Renal cortex interstitium (tissue), 11 donors: Measurements from ENCODE around the gene WDR19. TPM values are rescaled to one million over a fixed set of nuclear protein-coding genes. Genes with fewer than 3 reads are reported as not detected.
"Not testable (repeated sequence)": the region's sequence is repeated elsewhere in the genome, so short reads cannot be mapped to it uniquely, and the experiment has no call there.

Source experiments
- DNase-seq, 11 donors: peaks; one replicate each; pipeline ENCODE4 v3.0.0-alpha.2; 2013; ENCODE audit warnings: low read depth in 9 of 11, low spot score in 4 of 11; ENCODE audit errors: extremely low read depth in 1 of 11
- polyA plus RNA-seq, 3 donors: library from polyadenylated mRNA; unstranded; fragments of 120-200 nt; gene quantifications; one replicate each; pipeline ENCODE4 v1.2.1, GENCODE V29; 2013; ENCODE audit not compliant: insufficient read length in 3 of 3

Gene WDR19
- polyA plus RNA-seq, 3 donors, result 80.1 to 101 (median 98.2) TPM

DNA sequence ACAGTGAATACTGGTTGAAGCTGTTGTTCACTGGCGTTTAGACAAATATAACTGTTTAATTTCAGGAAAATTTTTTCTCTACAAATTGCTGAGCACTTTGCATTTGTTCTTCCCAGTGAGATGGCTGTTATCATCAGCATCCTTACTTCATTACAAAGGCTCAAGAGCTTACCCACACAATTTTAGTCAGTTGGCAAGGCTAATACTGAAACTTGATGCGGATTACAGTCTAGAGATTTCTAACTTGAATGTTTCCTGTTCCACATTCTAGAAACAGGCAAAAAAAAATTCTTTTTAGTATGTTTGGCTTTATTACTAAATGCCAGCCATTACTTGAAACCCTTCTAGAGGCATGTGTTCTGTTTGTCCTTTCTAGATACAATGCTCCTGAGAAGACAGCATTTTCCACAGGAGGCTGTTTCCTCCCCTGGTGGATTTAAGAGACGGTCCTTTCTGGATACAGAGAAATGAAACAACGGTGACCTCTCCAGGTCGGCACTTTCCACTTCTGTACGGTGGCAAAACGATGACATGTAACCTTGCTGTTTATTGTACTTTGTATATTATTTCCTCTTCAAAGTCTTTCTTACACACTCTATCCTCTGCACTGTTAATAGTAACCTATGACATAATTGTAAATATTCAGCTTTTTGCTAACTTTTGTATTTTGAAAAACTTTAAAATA is 102.9 kb downstream of the WDR19 start:
- no peak for DNase-seq

DNA sequence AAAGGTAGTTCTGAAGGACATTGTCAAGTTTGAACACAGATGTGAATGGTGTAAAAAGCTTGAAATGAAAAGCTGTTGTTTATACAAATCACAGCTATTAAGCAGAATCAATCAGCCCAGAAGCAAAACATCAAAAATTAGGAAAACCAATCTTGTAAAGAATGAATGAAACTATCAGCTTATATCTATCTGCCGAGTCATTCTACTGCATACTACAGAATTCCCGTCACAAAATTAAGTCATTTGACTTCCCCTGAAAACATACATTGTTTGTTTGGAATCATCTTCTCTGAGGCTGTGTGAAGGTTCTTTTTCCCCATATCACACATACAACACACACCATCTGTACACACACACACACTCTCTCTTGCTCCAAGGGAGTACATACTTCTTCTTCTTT is 103.5 kb downstream of the WDR19 start:
- DNase-seq, result no peak

DNA sequence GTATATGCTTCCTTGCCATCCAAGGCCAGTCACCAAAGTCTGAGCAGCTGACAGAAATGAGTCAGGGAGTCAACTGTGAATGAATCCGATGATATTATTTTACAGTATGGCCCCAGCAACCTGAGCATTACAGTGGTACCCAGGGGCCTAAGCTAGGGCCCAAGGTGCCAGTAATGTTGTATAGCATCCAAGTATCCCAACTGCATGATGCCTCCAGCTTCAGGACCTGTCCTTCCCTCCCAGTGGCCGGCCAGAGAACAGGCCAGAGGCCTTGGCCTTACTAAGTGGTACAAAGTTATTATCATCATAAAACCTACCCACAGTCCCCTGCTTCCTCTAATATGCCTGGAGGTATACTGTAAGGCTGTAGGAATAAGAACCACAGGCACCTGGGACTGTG is 103.9 kb downstream of the WDR19 start:
- no peak for DNase-seq

DNA sequence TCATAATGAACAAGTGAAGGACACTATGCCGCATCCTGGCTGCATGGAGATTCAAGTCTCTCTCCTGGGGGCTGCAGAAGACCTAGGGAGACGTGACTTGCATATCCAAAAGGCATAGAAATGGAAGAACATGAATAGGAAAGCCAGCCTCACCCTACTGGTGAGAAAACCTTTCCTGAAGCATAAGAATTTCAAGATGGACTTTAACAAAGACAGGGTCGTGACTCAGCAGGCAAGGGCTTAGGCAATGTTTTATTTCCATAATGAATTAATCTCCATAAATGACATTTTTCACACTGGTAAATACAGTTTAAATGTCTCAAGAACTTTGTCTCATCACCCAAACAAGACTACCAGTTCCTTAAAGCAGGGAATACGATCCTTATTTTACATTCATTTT is 104.9 kb downstream of the WDR19 start:
- DNase-seq, result no peak

DNA sequence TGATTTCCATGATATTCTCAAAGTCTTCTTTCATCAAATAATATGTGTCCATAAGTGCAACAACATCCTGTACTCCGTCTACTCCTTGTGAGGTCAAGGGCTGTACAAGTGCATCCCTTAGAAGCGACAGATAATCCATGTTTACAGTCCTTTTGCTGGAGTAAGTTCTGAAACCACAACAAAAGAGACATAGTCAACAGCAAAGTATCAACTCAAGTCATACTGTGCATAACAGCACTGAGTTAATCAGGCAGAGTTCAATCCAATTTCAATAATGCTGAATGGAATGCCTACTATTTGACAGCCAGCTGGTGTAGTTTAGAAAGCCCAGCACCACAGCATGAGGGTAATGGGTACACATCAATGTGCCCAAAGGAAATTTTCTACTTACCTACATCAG is 109.4 kb downstream of the WDR19 start:
- no peak for DNase-seq

DNA sequence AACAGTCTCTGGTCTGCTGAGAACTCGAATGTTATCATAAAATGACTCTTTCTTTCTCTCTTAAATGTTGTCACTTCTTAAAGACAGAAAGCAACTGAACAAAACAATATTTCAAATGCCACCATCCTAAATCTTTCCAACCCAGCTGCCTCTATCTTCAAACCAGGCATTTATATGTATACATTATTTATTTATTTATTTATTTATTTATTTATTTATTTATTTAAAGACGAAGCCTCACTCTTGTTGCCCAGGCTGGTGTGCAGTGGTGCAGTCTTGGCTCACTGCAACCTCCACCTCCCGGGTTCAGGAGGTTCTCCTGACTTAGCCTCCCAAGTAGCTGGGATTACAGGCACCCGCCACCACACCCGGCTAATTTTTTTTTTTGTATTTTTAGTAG is 110.1 kb downstream of the WDR19 start:
- not testable (repeated sequence) for DNase-seq

DNA sequence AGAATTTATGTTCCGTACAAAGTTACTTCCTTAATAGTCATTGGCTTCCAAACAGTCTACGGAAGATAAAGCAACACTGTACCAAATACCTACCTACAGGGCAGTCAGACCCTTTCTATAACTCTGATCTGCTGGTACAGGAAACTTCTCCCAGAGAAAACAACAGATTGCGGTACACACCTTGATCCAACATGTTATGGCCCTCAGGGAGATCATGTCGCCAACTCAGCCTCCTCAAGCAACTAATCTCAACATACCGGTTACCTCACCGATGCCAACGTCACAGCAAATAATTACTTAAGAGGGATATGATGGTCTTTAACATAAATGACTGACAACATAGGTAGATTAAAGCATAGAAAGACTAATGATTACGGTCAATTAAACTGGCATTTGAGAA is 113.5 kb downstream of the WDR19 start:
- DNase-seq, result peak in 1 of 11 donors; percentile 7

DNA sequence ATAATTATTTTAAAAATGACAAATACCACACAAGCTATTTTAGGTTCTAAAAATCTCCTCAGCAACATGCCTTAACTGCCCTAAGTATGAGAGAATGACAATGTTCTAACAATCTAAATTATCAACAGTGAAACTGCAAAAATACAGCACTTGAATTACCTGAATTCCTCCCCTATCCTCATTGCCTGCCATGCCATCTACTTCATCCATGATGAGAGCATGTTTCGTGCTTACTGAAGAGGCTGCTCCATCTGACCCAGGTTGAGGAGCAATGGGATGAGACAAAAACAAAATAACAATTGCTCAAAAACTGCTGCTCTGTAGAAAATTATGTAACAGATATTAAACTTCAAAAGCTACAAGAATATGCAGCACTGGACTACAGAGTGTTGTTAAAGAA is 120.6 kb downstream of the WDR19 start:
- no peak for DNase-seq

DNA sequence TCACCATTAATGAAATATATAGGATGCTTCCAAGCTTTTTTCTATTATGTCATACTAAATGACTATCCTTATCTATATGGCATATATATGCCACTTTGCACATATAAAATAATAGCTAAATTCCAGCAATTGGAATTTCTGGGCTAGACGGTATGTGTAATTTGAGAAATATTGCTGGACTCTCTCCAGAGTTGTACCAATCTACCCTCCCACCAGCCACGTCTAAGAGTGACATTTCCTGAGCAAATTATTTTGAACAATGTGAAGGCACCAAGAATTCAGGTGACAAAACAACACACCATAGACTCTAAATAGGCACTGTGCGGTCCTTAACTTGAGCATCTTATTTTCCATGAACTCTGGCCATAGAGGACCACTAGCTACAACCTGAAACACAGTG is 121.5 kb downstream of the WDR19 start:
- DNase-seq, result no peak

DNA sequence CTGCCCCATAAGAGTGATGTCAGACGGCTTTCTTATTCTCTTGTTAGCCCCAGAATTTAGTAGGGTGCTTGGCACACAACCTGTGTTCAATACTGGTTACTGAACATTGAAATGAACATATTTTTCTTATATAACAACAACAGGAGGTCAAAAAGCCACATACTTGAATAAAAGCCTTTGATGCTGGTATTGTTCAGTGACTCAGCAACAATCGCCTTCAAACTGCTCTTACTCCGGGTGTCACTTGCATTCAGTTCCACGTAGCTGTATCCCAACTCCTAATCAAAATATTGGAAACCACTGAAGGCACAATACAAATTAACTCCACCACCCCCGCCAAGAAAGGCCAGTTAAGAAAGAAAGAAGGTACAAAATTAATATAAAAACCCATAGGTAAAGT is 122.3 kb downstream of the WDR19 start:
- DNase-seq, result no peak

DNA sequence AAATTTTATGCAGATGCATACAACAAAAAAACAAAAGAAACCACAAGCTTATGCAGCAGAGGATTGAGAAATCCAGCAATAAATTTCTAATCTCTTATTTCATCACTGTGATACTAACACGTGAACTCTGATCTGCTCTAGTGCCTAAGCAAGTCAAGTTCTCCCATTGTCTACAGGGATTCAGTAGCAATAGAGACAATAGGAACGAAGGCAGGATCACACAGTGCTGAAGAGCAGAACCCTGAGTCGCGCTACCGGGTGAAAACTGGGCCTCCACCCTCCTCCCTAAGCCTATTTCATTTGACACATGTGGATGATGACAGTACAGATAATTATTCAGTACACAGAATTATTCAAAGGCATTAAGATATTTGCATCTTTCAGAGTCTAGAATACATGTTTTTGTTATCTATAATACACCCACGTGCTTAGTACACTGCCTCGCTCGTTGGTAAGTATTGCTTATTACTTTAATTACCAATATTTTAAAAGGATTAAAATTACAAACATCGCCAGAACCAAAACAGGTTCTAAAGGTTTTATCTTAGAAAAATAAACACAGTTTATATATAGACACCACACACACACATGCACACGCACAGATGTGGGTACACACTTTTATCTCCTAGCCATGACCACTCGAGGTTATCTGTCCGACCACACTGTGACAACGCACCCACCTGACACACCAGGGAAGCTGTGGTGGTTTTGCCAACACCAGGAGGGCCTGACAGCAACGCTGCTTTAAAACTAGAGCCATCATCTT is 123.8 kb downstream of the WDR19 start:
- no peak for DNase-seq

DNA sequence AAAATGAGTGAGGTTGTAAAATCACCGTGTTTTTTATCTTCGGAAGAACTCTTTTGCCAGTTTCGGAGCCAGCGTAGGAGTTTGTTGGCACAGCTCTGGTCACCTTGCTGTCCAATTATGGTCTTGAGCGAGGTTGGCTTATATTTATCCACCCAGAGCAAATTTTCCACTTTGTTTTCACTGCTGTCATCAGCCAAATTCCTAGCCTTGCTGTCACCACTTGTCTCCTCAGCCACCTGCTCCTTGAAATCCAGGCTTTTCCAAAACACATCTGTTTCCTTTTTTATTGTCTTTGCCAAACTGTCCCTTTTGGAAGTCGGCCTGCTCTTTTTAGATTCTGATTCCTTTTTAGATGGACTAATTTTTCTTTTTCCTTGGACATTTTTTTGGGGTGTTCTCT is 126.3 kb downstream of the WDR19 start:
- peak in 1 of 11 donors; percentile 27 for DNase-seq

DNA sequence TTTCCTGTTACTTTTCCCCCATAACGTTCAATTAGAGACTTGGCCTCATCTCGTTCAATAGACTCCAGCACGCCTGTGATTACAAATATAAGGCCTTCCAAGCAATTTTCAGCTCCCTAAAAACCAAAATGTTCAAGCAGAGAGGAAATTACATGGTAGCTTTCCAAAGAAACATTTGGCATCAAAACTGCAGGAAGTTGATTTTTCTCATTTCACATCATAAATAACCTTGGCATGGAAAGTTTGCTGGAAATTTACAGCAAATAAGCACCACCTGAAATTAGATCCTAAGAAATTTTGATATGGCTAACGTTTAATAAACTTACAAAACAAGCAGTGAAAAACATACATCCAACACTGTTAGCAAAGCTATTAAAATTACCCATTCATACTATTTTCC is 130.5 kb downstream of the WDR19 start:
- no peak for DNase-seq

DNA sequence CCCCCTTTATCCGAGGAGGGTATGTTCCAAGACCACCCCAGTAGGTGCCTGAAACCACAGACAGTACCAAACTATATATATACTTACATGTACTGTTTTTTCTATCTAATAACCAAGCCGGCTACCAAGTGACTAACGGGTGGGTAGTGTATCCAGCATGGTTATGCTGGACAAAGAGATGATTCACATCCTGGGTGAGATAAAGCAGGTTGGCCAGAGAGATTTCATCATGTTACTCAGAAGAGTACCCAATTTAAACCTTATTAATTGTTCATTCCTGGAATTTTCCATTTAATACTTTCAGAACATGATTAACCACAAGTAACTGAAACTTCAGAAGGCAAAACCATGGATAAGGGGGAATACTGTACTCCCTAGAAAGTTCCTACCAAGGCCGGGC is 137.3 kb downstream of the WDR19 start:
- no peak for DNase-seq

DNA sequence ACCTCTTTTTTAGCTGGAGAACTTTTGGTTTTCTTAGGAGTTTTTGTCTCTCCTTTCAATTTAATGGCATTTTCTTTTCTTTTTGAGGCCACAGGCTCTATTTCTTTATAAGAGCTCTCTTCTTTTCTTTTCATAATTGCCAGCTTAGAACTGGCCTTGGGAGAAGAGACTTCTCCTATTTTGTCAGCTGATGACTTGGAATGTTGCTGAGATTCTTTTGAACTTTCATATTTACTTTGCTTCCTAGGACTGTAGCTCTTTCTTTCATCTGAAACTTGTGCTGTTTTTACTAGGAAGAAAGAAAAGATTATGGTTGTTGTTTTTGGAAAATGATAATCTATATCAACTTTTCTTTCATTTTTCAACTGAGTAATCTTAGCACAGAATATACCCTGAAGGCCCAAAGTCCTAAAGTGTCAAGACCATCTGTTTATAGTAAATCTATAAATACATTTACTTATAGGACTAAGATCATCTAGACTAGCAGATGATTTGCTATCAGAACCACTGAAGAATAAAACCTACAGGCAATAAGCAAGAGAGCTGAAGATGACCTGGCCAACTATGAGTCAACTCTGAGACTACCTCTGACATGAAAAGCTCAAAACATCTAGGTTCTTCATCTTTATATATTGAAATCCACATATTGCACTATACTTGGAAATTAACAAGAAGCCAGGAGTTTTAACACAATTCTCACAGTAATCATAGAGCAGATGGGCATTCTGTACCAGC is 138.2 kb downstream of the WDR19 start:
- DNase-seq, result no peak

DNA sequence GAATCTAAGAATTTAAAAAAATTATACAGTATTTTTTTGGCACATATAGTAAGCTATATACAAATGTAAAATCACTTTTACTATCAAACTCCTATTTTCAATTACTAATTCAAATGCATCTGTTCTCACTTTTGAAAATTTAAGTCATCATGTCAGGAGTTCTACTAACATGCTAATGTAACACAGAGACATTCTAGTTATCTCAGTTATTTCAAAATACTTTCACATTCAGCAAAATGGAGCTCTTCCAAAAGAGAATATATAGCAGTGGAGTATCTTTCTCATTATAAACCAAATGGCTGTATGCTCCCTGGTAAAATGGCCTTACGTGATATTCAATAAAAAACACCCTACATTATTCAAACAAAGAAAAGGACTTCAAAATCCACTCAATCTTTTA is 141.5 kb downstream of the WDR19 start:
- DNase-seq, result no peak

DNA sequence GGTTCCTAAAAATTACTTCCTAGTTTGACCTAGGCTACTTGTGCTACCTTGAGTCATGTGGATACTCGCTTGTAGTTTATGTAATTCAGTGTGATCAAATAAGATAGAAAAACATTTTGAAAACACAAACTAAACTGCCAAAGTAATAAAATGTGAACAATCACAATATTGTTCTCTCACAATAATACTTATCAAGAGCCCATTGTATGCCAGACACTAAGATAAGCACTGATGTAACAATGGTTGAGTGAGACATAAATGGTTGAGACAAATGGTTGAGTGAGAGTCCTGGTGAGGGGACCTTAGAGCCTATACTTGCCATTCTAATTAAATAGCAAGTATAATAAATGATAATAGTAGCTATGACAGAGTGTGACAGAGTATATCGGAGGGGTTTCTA is 142.1 kb downstream of the WDR19 start:
- DNase-seq, result no peak

DNA sequence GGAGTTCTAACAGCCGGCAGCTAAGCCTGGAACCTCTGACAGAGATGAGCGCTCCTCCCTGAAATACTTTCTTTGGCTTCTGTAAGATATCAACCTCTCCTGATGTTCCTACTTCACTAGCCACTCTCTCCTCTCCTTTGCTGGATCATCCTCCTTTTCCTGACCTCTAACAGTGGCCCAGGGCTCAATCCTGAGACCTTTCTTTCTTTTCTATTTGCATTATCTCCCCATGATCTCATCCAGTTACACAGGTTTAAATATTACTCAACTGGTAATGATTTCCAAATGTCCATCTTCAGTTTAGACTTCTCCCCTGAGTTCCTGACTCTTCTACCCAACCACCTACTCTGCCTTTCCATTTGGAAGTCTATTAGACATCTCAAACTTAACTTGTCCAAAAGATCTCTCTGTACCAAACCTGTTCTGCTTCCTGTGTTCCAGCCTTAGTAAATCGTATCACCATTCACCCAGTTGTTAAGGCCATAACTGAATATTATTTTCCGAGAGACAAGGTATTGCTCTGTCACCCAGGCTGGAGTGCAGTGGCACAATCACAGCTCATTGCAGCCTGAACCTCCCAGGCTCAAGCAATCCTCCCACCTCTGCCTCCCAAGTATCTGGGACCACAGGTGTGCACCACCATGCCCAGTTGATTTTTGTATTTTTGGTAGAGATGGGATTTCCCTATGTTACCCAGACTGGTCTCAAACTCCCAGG is 142.7 kb downstream of the WDR19 start:
- DNase-seq, result no peak

DNA sequence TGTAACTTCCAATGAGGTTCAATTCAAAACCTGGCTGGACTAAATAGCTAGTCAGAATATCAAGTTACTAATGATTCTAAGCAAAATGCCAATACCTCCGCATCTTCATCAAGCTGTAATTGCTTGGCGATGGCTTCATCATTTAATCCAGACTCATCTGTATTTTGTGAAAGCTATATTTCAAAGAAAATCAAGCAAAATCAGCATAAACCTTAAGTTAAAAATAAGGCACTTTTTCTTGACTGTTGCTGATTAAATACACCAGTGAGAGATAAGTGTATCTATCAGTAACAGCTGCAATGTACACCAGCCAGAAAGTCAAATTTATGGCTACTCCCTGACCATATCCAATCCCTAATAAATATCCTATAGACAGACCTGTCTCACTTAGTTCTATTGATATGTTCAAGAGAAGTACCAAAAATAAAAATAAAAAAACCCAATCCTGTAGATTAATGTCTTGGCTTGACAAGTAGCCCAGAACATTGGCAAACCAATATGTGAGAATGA is 144.2 kb downstream of the WDR19 start:
- DNase-seq, result no peak
